Activated CD4-positive, alpha-beta T cell treated with anti-CD3 and anti-CD28 coated beads, Interleukin-2, amount 50 U/mL, for 1 hour (primary cell): ENCODE data around the gene LRCOL1.

Source experiments
- DNase-seq: peaks from one replicate; pipeline ENCODE4 v3.0.0-alpha.2; 2020

The LRCOL1 gene

GRCh38 chr12:132635076-132635955 lies 24.9 kb upstream of the LRCOL1 start:
- no peak for DNase-seq

GRCh38 chr12:132634411-132634990 lies 24.1 kb upstream of the LRCOL1 start:
- DNase-seq, result no peak

GRCh38 chr12:132633901-132634300 lies 23.5 kb upstream of the LRCOL1 start:
- DNase-seq, result no peak

GRCh38 chr12:132633398-132633797 lies 23.0 kb upstream of the LRCOL1 start:
- no peak for DNase-seq

GRCh38 chr12:132632521-132633228 lies 22.3 kb upstream of the LRCOL1 start:
- no peak for DNase-seq

GRCh38 chr12:132631666-132632065 lies 21.3 kb upstream of the LRCOL1 start:
- no peak for DNase-seq

- no peak for DNase-seq
These were observed 20.3 kb upstream of the LRCOL1 start for GRCh38 chr12:132630672-132631071.

- no peak for DNase-seq
These were observed 18.9 kb upstream of the LRCOL1 start for GRCh38 chr12:132629330-132629729.

GRCh38 chr12:132625731-132626430 lies 15.5 kb upstream of the LRCOL1 start:
- no peak for DNase-seq

- no peak for DNase-seq
These were observed 14.7 kb upstream of the LRCOL1 start for GRCh38 chr12:132624910-132625630.

GRCh38 chr12:132624186-132624855 lies 13.9 kb upstream of the LRCOL1 start:
- DNase-seq, result no peak

GRCh38 chr12:132623072-132623869 lies 12.9 kb upstream of the LRCOL1 start:
- DNase-seq, result no peak

- DNase-seq, result no peak
These were observed 12.2 kb upstream of the LRCOL1 start for GRCh38 chr12:132622437-132623071.

GRCh38 chr12:132621657-132622435 lies 11.5 kb upstream of the LRCOL1 start:
- DNase-seq, result no peak

- no peak for DNase-seq
These were observed 10.7 kb upstream of the LRCOL1 start for GRCh38 chr12:132620899-132621656.

GRCh38 chr12:132620113-132620898 lies 9.9 kb upstream of the LRCOL1 start:
- no peak for DNase-seq

GRCh38 chr12:132619386-132620112 lies 9.2 kb upstream of the LRCOL1 start:
- no peak for DNase-seq

- DNase-seq, result no peak
These were observed 8.6 kb upstream of the LRCOL1 start for GRCh38 chr12:132619071-132619385.
